GM18867 (cell line): ENCODE results near the gene PGC.
A peak's percentile ranks its signal among the peaks of the same experiment; 100 is the strongest.

Source experiments
- ATAC-seq: cut with Tn5 transposase; IDR thresholded peaks from one replicate; pipeline ENCODE4 v1.9.1; 2021; ENCODE audit warnings: mild to moderate bottlenecking, moderate library complexity; ENCODE audit not compliant: unreplicated experiment

The PGC gene

DNA sequence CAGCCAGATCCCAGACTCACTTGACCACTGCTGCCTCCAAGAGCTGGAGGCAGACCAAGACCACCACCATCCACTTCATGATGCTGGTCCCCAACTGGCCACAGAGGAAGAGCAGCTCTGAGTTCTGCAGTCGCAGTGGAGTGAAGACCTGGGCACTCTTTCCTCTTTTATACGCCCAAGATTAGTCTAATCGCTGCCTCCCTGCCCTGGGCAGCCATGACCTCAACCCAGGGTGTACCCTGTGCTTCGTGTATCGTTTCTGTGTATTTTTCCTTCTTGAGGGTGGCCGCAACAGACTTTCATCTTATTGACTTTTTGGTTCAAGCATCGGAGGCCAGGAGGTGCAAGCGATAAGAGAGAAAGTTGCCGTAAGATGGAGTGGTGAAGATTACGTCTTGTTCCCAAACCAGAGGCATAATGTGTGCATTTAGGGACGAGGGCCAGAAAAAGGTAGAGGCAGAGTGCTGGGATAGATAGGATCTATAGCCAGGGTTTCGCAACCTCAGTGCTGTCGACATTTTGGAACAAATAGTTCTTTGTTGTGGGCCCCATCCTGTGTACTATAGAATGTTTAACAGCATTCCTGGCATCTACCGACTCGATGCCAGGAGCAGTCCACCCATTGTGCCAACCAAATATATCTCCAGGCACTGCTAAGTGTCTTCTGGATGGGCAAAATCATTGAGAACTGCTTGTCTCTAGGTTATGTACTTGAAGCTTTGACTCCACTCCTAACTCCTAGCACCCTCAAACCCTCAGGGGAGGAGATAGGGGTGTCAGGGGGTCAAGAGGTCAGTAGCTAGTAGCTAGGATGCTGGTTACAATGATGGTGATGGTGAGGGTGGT, at the start of gene PGC:
Gene PGC, minus strand, starts transcription at position 142 of the 846 bp plus-strand sequence. Its CDS starts 63 bp downstream, at position 79.
- no peak for ATAC-seq

DNA sequence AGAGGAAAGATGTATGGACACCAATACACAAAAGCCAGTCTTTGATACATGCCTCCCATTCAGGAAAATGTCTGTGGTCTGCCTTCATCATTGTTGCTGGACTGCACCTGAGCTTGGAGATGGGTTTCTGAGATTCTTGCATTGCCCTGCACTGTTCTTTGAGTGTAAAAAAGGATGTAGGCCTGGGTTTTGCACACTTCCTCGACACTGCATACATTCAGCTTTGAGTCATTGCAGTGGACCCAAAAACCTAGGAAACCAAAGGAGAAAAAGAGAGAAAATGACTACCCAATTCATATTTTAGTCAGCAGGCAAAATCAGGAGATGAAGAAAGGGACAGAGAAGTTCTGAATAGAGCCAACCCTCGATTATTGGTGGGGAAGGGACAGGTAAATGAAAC, 49.3 kb upstream of the PGC start:
- no peak for ATAC-seq

DNA sequence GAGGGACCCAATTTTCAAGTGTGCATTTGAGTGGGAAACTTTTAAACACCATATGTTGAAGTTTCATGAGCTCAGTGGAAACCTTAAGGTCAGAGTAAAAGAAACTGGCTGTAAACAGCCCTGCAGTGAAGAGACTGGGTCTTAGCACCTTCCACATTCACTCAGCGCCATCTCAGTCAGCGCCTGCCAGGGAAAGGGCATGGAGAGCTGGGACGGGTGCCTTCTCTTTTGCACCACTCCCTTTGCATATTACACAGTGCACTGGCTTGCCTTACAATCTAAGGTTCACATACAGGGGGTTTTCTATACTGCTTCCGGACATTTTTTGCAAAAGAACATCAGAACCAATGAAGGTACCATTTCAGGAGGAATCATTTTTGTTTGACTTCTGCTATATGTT, 44.8 kb upstream of the PGC start:
- ATAC-seq = no peak

DNA sequence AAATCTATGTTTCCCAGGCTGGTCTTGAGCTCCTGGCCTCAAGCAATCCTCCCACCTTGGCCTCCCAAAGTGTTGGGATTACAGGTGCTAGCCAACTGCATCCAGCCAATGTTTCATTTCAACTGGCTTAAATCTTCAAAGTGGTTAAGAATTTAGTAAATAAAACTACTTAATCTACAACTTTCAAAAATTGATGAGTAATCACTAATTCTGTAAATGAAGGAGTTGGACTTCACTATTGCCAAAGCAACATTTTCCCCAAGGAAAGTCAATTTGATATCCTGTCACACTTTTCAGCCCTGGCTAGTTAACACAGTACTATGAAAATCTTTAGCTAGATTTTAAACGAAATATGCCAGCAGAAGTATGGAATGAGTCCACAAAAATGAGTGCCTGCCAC, 44.1 kb upstream of the PGC start:
- no peak for ATAC-seq

DNA sequence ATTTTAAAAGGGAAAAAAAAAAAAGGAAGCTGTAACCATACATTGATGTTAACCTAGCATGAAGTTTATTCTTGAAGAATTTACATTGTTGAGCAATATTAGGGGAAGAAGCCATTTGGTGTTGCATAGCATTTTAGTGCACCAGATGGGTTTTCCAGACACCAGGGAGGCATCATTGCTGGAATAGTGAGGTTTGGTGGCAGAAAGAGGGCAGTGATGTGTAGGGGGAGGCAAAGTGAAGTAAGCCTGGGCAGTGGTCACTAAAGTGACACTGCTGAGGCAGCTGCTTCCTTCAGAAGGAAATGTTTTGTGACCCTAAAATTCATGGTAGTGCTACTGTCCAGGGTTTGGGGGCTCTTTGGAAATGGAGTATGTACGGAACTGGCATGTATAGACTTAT, 42.8 kb upstream of the PGC start:
- no peak for ATAC-seq

DNA sequence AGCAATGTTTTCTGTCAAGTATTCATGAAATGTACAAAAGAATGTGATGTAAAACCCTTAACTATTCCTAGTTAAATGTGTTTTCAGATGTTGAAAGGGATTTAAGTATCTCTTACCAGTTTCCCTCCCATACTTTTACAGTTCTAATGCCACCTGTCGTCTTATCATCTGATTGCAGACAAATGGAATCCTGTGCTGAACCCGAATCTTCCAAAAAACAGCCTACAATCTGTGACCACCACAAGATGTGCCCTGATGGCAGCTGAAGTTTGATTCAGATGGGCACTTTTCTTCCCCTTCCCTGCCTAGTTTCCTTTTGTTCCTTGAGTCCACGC, 42.2 kb upstream of the PGC start:
- ATAC-seq = no peak

DNA sequence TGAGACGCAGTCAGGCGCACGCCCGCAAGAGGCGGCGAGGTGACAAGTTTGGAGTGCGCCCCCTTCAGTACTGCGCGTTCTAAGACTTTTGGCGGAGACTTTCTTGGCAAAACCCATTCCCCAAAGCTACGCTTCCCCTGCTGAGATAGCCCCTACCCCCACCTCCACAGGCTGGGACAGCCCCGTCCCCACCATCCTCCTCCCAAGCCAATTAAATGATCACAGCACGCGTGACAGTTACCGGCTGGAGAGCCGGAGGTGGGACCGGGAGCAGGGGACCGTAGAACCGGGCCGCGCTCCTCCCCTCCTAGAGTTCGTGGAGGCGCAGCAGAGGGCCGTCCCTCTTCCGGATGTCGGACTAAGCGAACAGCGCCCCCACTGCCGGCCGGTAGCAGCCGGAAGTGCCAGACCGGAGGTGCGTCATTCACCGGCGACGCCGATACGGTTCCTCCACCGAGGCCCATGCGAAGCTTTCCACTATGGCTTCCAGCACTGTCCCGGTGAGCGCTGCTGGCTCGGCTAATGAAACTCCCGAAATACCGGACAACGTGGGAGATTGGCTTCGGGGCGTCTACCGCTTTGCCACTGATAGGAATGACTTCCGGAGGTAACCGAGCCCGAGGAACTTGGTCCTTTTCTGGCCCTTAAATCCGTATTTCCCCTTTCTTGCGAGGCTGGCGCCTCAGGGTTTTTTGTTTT, 40.2 kb upstream of the PGC start, which contains the start of gene TOMM6:
Gene TOMM6, plus strand, starts transcription at position 476 of the 699 bp plus-strand sequence. Its CDS starts 4 bp downstream, at position 480.
- peak; percentile 72 for ATAC-seq

DNA sequence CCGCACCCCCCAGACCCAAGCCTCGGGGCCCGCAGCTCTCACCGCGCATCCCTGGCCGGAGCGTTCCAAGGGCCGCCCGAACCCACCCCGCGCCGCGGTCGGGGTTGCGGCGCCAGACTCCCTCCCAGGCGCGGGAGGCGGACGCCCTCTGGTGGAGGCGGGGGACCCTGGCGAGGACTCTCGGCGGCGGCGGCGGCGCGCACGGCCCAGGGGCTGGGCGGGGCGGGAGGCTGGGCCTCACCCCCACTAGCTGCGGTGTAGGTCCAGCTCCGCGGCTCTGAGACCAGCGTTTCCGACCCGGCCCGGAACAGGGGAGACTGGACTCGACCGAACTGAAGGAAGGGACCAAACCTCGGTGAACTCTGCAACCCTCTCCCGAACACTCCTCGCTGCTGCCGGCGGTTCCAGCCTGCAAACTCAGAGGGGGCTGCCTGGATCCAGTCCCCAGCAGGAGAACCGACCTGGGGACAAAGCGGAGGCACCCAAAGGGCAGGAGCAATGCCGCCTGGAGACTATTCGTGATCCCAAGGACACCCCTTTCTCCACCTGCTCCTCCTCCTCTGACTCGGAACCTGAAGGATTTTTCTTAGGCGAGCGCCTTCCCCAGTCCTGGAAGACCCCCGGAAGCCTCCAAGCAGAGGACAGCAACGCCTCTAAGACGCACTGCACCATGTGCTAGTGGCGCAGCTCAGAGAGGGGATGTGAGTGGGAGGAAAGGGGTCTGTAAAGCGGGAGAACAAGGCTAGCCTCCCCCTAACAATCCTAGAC, 39.4 kb upstream of the PGC start:
- peak; percentile 70 for ATAC-seq

DNA sequence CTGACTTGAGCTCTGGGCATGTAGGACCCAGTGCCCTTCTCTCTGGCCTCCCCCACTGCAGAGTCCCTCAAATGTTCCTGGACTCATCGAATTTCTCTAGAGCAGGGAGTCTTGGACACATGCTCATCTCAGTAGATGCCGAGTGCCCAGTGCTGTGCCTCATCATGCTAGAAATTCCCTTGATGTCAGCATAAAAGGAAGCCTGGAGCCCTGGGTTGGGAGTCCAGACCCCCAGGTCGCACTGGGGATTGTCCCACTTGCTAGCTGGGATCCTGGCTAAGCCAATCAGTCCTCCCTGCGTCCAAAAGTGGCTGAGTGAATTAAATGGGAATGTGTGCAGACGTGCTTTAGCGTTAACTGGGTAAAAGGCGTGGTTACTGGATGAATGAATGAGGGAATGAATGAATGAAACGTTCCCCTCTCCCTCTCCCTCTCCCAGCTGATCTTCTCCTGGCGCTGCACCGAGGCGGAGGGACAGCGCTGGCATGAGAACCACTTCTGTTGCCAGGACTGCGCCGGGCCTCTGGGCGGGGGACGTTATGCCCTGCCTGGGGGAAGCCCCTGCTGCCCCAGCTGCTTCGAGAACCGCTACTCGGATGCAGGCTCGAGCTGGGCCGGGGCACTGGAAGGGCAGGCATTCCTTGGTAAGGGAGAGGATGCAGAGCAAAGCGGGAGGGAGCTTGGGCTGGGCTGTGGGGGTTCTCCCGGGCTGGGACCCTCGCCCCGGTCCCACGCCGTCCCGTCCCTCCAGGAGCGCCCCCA, 38.7 kb upstream of the PGC start:
- ATAC-seq = no peak

DNA sequence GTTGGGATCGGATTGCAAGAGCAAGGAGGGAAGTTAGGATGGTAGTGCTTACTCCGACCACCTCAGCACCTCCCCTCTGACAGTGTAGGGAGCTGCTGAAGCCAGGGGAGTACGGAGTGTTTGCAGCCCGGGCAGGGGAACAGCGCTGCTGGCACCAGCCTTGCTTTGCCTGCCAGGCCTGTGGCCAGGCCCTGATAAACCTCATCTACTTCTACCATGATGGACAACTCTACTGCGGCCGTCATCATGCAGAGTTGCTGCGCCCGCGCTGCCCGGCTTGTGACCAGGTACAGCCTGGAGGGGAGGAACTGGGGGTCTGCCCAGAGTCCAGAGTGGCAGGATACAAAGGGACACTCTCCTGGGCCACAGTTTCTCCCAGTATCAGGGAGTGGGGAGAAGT, 38.1 kb upstream of the PGC start:
- ATAC-seq = no peak

DNA sequence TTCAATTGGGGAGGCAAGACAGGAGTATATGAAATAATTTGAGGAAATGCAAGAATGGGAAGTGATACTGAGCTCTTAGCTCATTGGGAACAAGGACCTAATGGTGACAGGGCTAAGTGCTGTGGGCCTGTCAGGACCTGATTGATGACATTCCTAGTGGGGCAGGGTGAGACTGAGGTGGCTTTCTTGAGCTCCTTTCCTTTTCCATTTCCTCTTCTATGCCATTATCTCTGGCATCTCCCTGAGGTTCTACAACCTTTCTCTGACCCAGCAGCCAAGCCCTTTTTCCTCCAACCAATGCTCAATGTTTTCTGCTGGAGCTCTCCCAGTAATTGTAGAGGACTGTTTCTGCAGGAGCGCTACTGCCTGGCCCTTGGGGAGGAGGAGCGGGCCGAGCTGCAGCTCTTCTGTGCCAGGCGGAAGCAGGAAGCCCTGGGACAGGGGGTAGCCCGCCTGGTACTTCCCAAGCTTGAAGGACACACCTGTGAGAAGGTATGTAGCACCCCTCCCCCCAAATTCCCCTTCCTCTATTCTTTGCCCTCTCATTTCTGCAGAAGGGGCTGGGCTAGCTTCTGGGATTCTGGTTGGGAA, 37.5 kb upstream of the PGC start:
- ATAC-seq = no peak

DNA sequence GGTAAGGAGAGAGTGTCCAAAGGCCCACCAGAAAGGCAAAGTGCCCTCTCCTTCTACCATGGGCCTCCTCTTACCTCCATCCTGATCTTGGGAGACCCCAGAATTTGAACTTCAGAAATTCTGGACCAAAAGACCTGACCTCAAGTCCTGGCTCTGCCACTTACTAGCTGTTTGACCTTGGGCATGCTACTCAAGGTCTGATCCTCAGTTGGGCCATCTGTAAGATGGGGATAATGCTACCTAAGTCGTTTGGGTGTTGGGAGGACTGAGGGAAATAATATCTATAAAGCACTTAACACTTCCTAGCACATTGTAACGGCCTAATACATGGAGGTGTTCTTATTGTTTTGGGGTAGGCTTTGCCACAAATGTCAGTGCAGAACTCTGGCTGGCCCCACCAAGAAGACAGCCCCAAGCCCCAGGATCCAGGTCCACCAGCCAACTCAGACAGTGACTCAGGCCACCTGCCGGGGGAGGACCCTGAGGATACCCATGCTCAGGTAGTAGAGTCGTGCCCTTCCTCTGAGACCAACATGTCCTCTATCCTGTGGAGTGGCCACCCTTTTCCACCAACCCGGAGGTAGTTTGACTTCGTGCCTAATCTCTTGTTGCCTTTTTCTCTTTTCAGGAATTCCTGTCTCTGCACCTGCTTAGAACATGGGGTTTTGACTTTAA, 36.0 kb upstream of the PGC start:
- no peak for ATAC-seq

DNA sequence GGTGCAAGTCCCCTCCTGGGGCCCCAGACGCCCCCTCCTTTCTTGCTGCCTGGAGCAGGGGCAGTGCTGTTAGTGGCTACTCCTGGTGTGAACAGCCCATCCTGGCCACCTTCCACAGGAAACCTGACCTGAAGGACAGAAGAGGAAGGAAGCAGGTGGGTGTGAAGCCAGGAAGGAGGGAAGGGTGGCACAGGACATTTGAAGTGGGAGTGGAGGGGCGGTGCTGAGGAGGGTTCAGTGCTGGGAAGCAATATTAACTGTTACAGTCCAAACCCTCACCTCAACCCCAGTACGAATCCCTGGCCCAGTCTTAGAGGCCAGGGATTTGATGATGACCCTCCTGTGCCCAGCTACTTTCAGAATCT, 34.2 kb upstream of the PGC start:
- ATAC-seq = no peak

DNA sequence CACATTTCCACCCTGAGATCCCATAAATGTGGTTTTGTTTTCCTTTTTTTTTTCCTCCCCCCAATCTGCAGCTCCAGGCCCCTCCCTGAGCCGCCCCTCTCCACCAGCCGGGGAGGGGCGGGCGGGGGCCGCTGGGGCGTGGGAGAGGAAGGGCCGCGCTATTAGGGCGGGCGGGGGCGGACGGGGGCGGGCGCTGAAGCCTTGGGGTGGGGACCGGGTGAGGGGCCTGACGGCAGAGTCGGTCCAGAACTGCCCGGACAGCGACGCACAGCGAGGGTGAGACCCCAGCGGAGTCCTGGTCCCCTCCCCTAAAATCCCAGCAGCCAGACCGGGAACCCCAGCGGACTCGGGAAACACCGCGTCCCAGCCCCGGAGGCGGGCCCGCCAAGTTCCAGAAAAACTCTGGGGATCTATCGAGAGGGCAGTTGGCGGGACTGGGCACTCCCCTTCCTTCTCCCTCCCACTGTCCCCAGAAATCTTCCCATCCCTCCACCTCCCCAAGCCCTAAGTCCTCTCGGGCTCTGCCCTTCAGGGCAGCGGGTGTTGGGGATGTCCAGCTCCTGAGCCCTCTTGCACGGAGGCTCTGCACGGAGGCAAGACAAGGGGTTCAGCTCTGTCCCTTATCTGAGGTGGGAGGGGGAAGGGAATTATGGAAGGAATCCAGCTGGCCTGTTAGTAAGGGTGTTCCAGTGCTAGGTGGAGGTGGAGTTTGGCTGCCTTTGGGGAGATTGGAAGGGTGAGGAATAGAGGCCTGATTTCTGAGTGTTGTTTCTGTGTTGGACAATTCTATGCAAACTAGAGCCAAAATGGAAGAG, 33.6 kb upstream of the PGC start, which contains the start of gene PRICKLE4:
Gene PRICKLE4, plus strand, starts transcription at position 232 of the 815 bp plus-strand sequence. CDS start 2,692 bp downstream, outside the sequence.
- ATAC-seq = no peak

DNA sequence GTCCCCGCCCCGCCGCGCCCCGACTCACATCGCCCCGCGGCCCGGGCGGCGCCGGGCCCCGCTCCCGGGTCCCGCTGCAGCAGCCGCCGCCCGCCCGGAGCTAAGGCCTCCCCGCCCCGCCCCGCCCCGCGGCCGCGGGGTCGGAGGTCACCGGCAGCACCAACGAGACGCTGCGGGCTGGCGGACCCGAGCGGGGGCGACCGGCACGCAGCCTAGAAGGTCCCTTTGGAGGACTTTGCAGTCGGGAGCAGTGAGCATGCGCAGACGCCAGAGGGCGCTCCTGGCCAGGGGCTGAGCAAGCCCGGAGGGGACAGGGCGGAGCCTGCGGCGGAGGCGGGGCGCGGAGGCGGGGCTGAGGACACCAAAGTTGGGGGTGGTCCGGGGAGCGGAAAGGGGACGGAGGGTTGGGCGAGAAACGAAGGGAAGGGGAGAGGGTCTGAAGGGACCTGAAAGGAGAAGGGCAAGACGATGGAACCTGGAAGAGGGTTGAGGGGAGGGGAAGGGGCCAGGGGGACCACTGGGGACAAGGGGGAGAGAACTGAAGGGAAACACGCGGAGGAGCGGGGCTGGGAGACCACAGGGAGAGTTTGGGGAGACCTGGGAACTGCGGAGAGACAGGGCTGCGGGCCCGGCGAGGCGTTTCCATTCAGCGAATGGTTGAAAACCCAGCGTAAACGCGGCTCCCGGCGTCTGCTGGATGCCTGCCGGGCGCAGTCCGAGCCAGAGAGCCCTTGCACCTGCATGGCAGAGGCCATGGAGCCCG, 32.8 kb upstream of the PGC start, which contains the start of gene FRS3:
Gene FRS3, minus strand, starts transcription at position 113 of the 763 bp plus-strand sequence. CDS start 2,913 bp downstream, outside the sequence.
- ATAC-seq = peak; percentile 94

DNA sequence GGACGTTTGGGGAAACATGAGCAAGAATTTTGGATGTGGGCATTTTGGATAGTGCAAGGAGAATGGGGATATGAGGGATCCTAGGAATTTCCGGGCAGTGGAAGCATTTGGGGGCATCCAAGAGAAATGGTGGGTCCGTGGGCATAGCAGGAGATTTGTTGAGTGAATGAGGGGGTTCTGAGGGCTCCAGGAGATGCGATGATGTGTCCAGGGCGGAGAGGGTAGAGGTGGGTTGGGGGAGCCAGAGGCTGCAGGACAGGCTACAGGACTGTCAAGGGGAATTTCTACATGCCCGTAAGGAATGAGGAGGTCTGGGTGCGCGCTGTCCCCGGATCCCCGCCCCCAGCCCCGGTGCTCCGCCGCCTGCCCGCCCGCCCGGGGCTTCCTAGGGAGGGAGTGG, 32.1 kb upstream of the PGC start:
- ATAC-seq = no peak

DNA sequence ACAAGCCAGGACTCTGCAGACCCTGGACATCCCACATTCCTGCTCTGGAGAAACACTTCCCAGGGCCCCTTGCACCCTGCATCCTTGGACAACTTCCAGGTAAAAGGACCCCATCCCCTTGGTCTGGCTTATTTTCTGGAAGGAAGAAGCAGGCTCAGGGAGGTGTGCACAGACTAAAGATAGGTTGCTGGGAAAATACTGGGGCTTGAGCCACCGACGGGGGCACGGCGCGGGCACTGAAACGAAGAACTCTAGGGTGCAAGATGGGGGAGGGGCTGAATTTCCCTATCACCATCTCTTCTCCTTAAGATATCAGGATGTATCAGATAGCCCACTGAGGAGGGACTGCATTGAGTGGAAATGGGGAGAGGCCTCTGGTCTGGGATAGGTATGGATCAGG, 31.7 kb upstream of the PGC start:
- ATAC-seq = no peak
